ENCODE results near the gene TCL1B. TPM values are rescaled to one million over a fixed set of nuclear protein-coding genes. Genes with fewer than 3 reads are reported as not detected.

TCL1B gene
- total RNA-seq, 1 experiment from 2014 or later: 3.6 TPM

DNA sequence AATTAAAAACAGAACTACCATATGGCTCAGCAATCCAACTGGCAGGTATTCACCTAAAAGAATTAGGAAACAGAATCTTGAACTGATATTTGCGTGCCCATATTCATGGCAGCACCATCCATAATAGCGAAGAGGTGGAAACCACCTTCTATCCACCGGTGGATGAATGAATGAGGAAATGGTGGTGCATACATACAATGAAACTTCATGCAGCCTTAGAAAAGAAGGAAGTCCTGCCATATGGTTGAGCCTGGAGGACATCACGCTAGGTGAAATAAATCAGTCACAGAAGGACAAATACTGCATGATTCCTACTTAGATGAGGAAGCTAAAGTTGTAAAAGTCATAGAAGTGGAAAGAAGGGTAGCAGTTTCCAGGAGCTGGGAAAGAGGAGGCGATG lies 21.1 kb downstream of the TCL1B start:
- H3T11ph ChIP-seq (ENCODE audit: low read length): no peak overlapping the region

More for the DNA sequence above, 21.1 kb downstream of the TCL1B start:
- H2AK5ac ChIP-seq (ENCODE audit: insufficient read length, low read length): no peak overlapping the region
- no peak overlapping the region for H3K14ac ChIP-seq (ENCODE audit: insufficient read depth, low read length)
- Mint-ChIP-seq H3K27me3 (ENCODE audit: low read depth) (peaks cover 93% of the 10 kb centered on the region), H3K4me1 (peaks cover 26 to 27% of the 10 kb centered on the region in 2 experiments), H3K9me3 (peaks cover 0 to 3% of the 10 kb centered on the region in 2 experiments; a peak in 1 of 5 replicates), H3K36me3 (ENCODE audit: insufficient read depth in 1 of 3, low read depth in 3 of 3) (no peaks in the 10 kb centered on the region), H3K4me3 (no peak overlapping the region), H3K27ac (no peak overlapping the region; a peak in 1 of 7 replicates)
- peaks cover 8% of the 10 kb centered on the region; the same call in 1 of the 2 replicates for H3K4me1 ChIP-seq (ENCODE audit: insufficient read depth, low read length)
- no peak overlapping the region for H4K91ac ChIP-seq (ENCODE audit: insufficient read length, low read depth, low read length)
- no peaks in the 10 kb centered on the region for H4K20me1 ChIP-seq (ENCODE audit: control insufficient read depth, insufficient read depth, insufficient read length)
- no peak overlapping the region for H3K23ac ChIP-seq (ENCODE audit: insufficient read length, low read depth, low read length)
- H2BK120ac ChIP-seq (ENCODE audit: low read depth, low read length, poor library complexity, severe bottlenecking): no peak overlapping the region
- peaks cover 2% of the 10 kb centered on the region for H3K23me2 ChIP-seq (ENCODE audit: insufficient read length, low read depth, low read length, poor library complexity, severe bottlenecking)
- no peaks in the 10 kb centered on the region for H3K79me1 ChIP-seq (ENCODE audit: insufficient read depth, low read depth, low read length, poor library complexity, severe bottlenecking)
- H3K9me3 ChIP-seq (ENCODE audit: control insufficient read depth, low read depth, low read length): no peaks in the 10 kb centered on the region
- no peak overlapping the region for H4K5ac ChIP-seq (ENCODE audit: insufficient read length, low read depth, low read length)
- no peak overlapping the region for H3K18ac ChIP-seq (ENCODE audit: insufficient read length, low read depth, low read length)
- H3K79me2 ChIP-seq (ENCODE audit: insufficient read depth, low read length): no peaks in the 10 kb centered on the region
- no peak overlapping the region for H3K27ac ChIP-seq (ENCODE audit: insufficient read length, low read depth, low read length)
- H3K56ac ChIP-seq (ENCODE audit: insufficient read length, low read depth, low read length): no peak overlapping the region
- no peak overlapping the region for H3K4ac ChIP-seq (ENCODE audit: low read depth, low read length)
- H3K4me2 ChIP-seq (ENCODE audit: insufficient read depth, insufficient read length, low read length): no peak overlapping the region
- TF ChIP-seq, protein P1, sequence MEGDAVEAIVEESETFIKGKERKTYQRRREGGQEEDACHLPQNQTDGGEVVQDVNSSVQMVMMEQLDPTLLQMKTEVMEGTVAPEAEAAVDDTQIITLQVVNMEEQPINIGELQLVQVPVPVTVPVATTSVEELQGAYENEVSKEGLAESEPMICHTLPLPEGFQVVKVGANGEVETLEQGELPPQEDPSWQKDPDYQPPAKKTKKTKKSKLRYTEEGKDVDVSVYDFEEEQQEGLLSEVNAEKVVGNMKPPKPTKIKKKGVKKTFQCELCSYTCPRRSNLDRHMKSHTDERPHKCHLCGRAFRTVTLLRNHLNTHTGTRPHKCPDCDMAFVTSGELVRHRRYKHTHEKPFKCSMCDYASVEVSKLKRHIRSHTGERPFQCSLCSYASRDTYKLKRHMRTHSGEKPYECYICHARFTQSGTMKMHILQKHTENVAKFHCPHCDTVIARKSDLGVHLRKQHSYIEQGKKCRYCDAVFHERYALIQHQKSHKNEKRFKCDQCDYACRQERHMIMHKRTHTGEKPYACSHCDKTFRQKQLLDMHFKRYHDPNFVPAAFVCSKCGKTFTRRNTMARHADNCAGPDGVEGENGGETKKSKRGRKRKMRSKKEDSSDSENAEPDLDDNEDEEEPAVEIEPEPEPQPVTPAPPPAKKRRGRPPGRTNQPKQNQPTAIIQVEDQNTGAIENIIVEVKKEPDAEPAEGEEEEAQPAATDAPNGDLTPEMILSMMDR (conservative IDR thresholded peaks at IDR 0.05): no peak
- H4K8ac ChIP-seq (replicated peaks; ENCODE audit: insufficient read length, low read depth, low read length): no peak overlapping the region
- no peak for DNase-seq
- H2BK15ac ChIP-seq (ENCODE audit: low read depth, low read length): no peak overlapping the region
- H2AFZ ChIP-seq (ENCODE audit: low read length): no peak overlapping the region
- no CpG with 5 or more reads among the region's 5 CpGs for WGBS (ENCODE audit: extremely low coverage, insufficient read length, low lambda C conversion rate)
- peaks cover 14% of the 10 kb centered on the region for H3K27me3 ChIP-seq (ENCODE audit: insufficient read depth, low read length)
- H2BK20ac ChIP-seq (ENCODE audit: low read depth, low read length, poor library complexity, severe bottlenecking): no peak overlapping the region
- H3K9ac ChIP-seq (ENCODE audit: extremely low read depth, insufficient read length, low read length): no peak overlapping the region
- H2BK5ac ChIP-seq (ENCODE audit: insufficient read length, low read length): no peak overlapping the region
- no peak overlapping the region for H2BK12ac ChIP-seq (ENCODE audit: insufficient read length, low read depth, low read length)
